Astrocyte (in vitro differentiated cells and primary cell): Measurements from ENCODE around the gene PDE3B. TPM values are rescaled to one million over a fixed set of nuclear protein-coding genes. Genes with fewer than 3 reads are reported as not detected.

Experiments used
- DNase-seq: peaks from one replicate; pipeline ENCODE4 v3.0.0-alpha.2; 2010; ENCODE audit warnings: low read depth
- FAIRE-seq: peaks from 2 replicates; lab custom pipeline; 2011; peaks lifted over from hg19 to GRCh38; lab: Jason Lieb, UNC
- H2AFZ ChIP-seq: 2 replicates; pipeline ENCODE4 v1.6.0; 2012; ENCODE audit warnings: low read depth, low read length, inconsistent platforms
- H3K27ac ChIP-seq: 2 replicates; pipeline ENCODE4 v1.5.1; 2011; ENCODE audit warnings: low read depth, low read length, inconsistent platforms
- H3K27me3 ChIP-seq: 2 replicates; pipeline ENCODE4 v1.6.0; 2011; ENCODE audit warnings: low read length, inconsistent platforms; ENCODE audit not compliant: insufficient read depth
- H3K36me3 ChIP-seq: 2 replicates; pipeline ENCODE4 v1.5.1; 2011; ENCODE audit warnings: low read length, inconsistent platforms; ENCODE audit not compliant: insufficient read depth
- H3K4me1 ChIP-seq: 2 replicates; pipeline ENCODE4 v1.5.1; 2011; ENCODE audit warnings: low read length, inconsistent platforms; ENCODE audit not compliant: insufficient read depth
- H3K4me2 ChIP-seq: 2 replicates; pipeline ENCODE4 v1.6.0; 2012; ENCODE audit warnings: low read length, inconsistent platforms
- H3K4me3 ChIP-seq: 2 replicates; pipeline ENCODE4 v1.5.1; 2011; ENCODE audit warnings: low read depth, mild to moderate bottlenecking, low read length, inconsistent platforms; ENCODE audit not compliant: insufficient read depth
- H3K79me2 ChIP-seq: 2 replicates; pipeline ENCODE4 v1.6.0; 2012; ENCODE audit warnings: mild to moderate bottlenecking, low read length, inconsistent platforms; ENCODE audit not compliant: insufficient read depth
- H3K9ac ChIP-seq: 2 replicates; pipeline ENCODE4 v1.6.0; 2012; ENCODE audit warnings: mild to moderate bottlenecking, low read length, inconsistent platforms
- H3K9me3 ChIP-seq: 2 replicates; pipeline ENCODE4 v1.5.1; 2012; ENCODE audit warnings: low read depth, mild to moderate bottlenecking, low read length, inconsistent platforms; ENCODE audit not compliant: insufficient read depth
- H4K20me1 ChIP-seq: 2 replicates; pipeline ENCODE4 v1.6.0; 2012; ENCODE audit warnings: low read length, inconsistent platforms; ENCODE audit not compliant: insufficient read depth
- H3K27ac Mint-ChIP-seq: one replicate; pipeline ENCODE4 v1.8.0; 2021; ENCODE audit warnings: mild to moderate bottlenecking, mixed read lengths; ENCODE audit not compliant: unreplicated experiment
- H3K27me3 Mint-ChIP-seq: one replicate; pipeline ENCODE4 v1.8.0; 2021; ENCODE audit warnings: low read depth, mixed read lengths; ENCODE audit not compliant: unreplicated experiment
- H3K36me3 Mint-ChIP-seq: one replicate; pipeline ENCODE4 v1.8.0; 2021; ENCODE audit warnings: low read depth, mixed read lengths; ENCODE audit not compliant: unreplicated experiment
- H3K4me1 Mint-ChIP-seq: one replicate; pipeline ENCODE4 v1.8.0; 2021; ENCODE audit warnings: low read depth, mixed read lengths; ENCODE audit not compliant: unreplicated experiment
- H3K4me3 Mint-ChIP-seq: one replicate; pipeline ENCODE4 v1.8.0; 2021; ENCODE audit warnings: mild to moderate bottlenecking, moderate library complexity, mixed read lengths; ENCODE audit not compliant: unreplicated experiment
- H3K9me3 Mint-ChIP-seq: one replicate; pipeline ENCODE4 v1.8.0; 2021; ENCODE audit warnings: mild to moderate bottlenecking, mixed read lengths; ENCODE audit not compliant: unreplicated experiment
- CTCF ChIP-seq: IDR thresholded peaks from 2 replicates; pipeline ENCODE4 v1.5.1; 2011; ENCODE audit warnings: low read depth, mild to moderate bottlenecking, inconsistent platforms, low read length, moderate library complexity; ENCODE audit not compliant: insufficient read depth
- EZH2 ChIP-seq: IDR thresholded peaks from 2 replicates; pipeline ENCODE4 v1.6.1; 2012; ENCODE audit warnings: mild to moderate bottlenecking, low read length, inconsistent platforms; ENCODE audit not compliant: insufficient read depth
- total RNA-seq: library from RNA; stranded (reverse); gene quantifications from 2 replicates; pipeline ENCODE4 v1.2.1, GENCODE V29; 2021

PDE3B gene
- total RNA-seq, 1 donor from 2014 or later: 2.9 TPM

GRCh38 chr11:14768526-14769188 lies 125.1 kb downstream of the PDE3B start:
- Mint-ChIP-seq H3K4me3 (no peak overlapping the region), H3K9me3 (no peaks in the 10 kb centered on the region), H3K36me3 (no peaks in the 10 kb centered on the region), H3K27me3 (no peaks in the 10 kb centered on the region), H3K4me1 (peaks cover 3% of the 10 kb centered on the region), H3K27ac (no peak overlapping the region)
- Histone ChIP-seq H4K20me1 (no peaks in the 10 kb centered on the region), H3K36me3 (no peaks in the 10 kb centered on the region), H3K9ac (no peak overlapping the region), H3K27me3 (peaks cover 4% of the 10 kb centered on the region), H3K4me3 (no peak overlapping the region), H3K9me3 (no peaks in the 10 kb centered on the region), H3K79me2 (no peaks in the 10 kb centered on the region), H2AFZ (no peak overlapping the region), H3K4me1 (no peaks in the 10 kb centered on the region), H3K27ac (no peak overlapping the region), H3K4me2 (no peak overlapping the region)
- no peak for TF ChIP-seq EZH2
- no peak for TF ChIP-seq CTCF
- FAIRE-seq (no peak), DNase-seq (no peak)

- H3K27me3 Mint-ChIP-seq: no peaks in the 10 kb centered on the region
- Histone ChIP-seq H3K4me1 (no peaks in the 10 kb centered on the region), H3K27me3 (no peaks in the 10 kb centered on the region), H3K27ac (no peak overlapping the region), H3K9me3 (no peaks in the 10 kb centered on the region), H3K4me2 (no peak overlapping the region), H3K9ac (no peak overlapping the region), H2AFZ (no peak overlapping the region), H3K4me3 (no peak overlapping the region), H3K36me3 (no peaks in the 10 kb centered on the region), H3K79me2 (no peaks in the 10 kb centered on the region), H4K20me1 (no peaks in the 10 kb centered on the region)
- FAIRE-seq (no peak), DNase-seq (no peak)
- H3K36me3 Mint-ChIP-seq: no peaks in the 10 kb centered on the region
- H3K9me3 Mint-ChIP-seq: peaks cover 6% of the 10 kb centered on the region
- no peak overlapping the region for H3K4me3 Mint-ChIP-seq
- H3K4me1 Mint-ChIP-seq: no peaks in the 10 kb centered on the region
- TF ChIP-seq EZH2 (no peak), CTCF (no peak)
- H3K27ac Mint-ChIP-seq: no peak overlapping the region
Measured at GRCh38 chr11:14773755-14774154, 130.2 kb downstream of the PDE3B start.

- Histone ChIP-seq H3K79me2 (no peaks in the 10 kb centered on the region), H3K9ac (no peak overlapping the region), H3K4me3 (no peak overlapping the region), H3K27me3 (no peaks in the 10 kb centered on the region), H2AFZ (no peak overlapping the region), H3K4me2 (no peak overlapping the region), H3K36me3 (no peaks in the 10 kb centered on the region), H3K4me1 (no peaks in the 10 kb centered on the region), H4K20me1 (no peaks in the 10 kb centered on the region), H3K27ac (no peak overlapping the region), H3K9me3 (no peaks in the 10 kb centered on the region)
- H3K27me3 Mint-ChIP-seq: no peaks in the 10 kb centered on the region
- DNase-seq (no peak), FAIRE-seq (no peak)
- H3K36me3 Mint-ChIP-seq: peaks cover 2% of the 10 kb centered on the region
- H3K9me3 Mint-ChIP-seq: peaks cover 7% of the 10 kb centered on the region
- no peak overlapping the region for H3K4me3 Mint-ChIP-seq
- TF ChIP-seq CTCF (no peak), EZH2 (no peak)
- no peaks in the 10 kb centered on the region for H3K4me1 Mint-ChIP-seq
- no peak overlapping the region for H3K27ac Mint-ChIP-seq
Measured at GRCh38 chr11:14774721-14775120, 131.1 kb downstream of the PDE3B start.
